K562 (cell line): ENCODE data around the gene TIMM23B. TPM values are rescaled to one million over a fixed set of nuclear protein-coding genes. Genes with fewer than 3 reads are reported as not detected.
A peak's percentile ranks its signal among the peaks of the same experiment; 100 is the strongest.
"Not testable (repeated sequence)": the region's sequence is repeated elsewhere in the genome, so short reads cannot be mapped to it uniquely, and the experiment has no call there.

ENCODE experiments used
- ATAC-seq: fragments of 200-7000 bp; cut with Tn5 transposase; 3 replicates; pipeline ENCODE4 v1.9.1; 2020; ENCODE audit warnings: moderate library complexity
- BruUV-seq: library from RNA; stranded (reverse); fragments of 400-500 nt; replicated peaks from 2 replicates; lab custom pipeline; 2021; lab: Mats Ljungman, UMichigan
- CTCF ChIA-PET: fragments of 300-600 bp; formaldehyde crosslinking; extraction: SDS; loops from one replicate; lab custom pipeline; 2021; ENCODE audit warnings: low intra/inter-chr PET ratio; lab: Yijun Ruan, JAX
- POLR2A ChIA-PET: fragments of 300-600, 350-650 bp; sonication (Branson Sonifier 250); formaldehyde crosslinking; extraction: SDS; loops from one replicate; lab custom pipeline; 2021; ENCODE audit warnings: antibody characterized with exemption, inconsistent platforms; lab: Yijun Ruan, JAX
- DNase-seq, 4 experiments: peaks; one replicate each; pipeline versions ENCODE4 v3.0.0 to v3.0.0-alpha.2; 2011 to 2018; ENCODE audit warnings: low spot score in 3 of 4, mixed read lengths in 3 of 4; ENCODE audit errors: extremely low read depth in 1 of 4
- FAIRE-seq: peaks from 2 replicates; lab custom pipeline; 2011; peaks lifted over from hg19 to GRCh38; lab: Jason Lieb, UNC
- H2AFZ ChIP-seq: 2 replicates; pipeline ENCODE4 v1.6.0; 2011; ENCODE audit warnings: low read depth, low read length, control low read depth, inconsistent platforms
- H3K27ac ChIP-seq: fragments of 200-600 bp; 3 replicates; pipeline ENCODE4 v1.8.0; 2011; ENCODE audit warnings: low read depth, mild to moderate bottlenecking, control low read depth, inconsistent platforms, low read length, moderate library complexity, mixed read lengths; ENCODE audit errors: extremely low read depth
- H3K27me3 ChIP-seq, 2 experiments: fragments of 300-600 bp in 1 of 2; 2 replicates in 1 of 2; 3 replicates in 1 of 2; pipeline versions ENCODE4 v1.6.0 to v1.8.0; 2011; ENCODE audit warnings: inconsistent platforms in 2 of 2, low read length in 2 of 2, mild to moderate bottlenecking in 1 of 2, mixed read lengths in 1 of 2, moderate library complexity in 1 of 2; ENCODE audit not compliant: control insufficient read depth in 2 of 2, insufficient read depth in 2 of 2
- H3K36me3 ChIP-seq: fragments of 300-600 bp; 3 replicates; pipeline ENCODE4 v1.8.0; 2011; ENCODE audit warnings: mild to moderate bottlenecking, low read length, inconsistent platforms; ENCODE audit not compliant: control insufficient read depth, insufficient read depth
- H3K4me1 ChIP-seq, 2 experiments: fragments of 200-600 bp in 1 of 2; replicated peaks in 1 of 2; 2 replicates in 1 of 2; 3 replicates in 1 of 2; pipeline versions ENCODE4 v1.5.1 to v1.8.0; 2011; ENCODE audit warnings: inconsistent platforms in 2 of 2, low read length in 2 of 2, mild to moderate bottlenecking in 1 of 2, mixed read lengths in 1 of 2, moderate library complexity in 1 of 2; ENCODE audit not compliant: control insufficient read depth in 2 of 2, insufficient read depth in 2 of 2
- H3K4me2 ChIP-seq: 2 replicates; pipeline ENCODE4 v1.6.1; 2011; ENCODE audit warnings: low read length, control low read depth, inconsistent platforms, mixed read lengths; ENCODE audit not compliant: insufficient read depth
- H3K4me3 ChIP-seq: fragments of 200-600 bp; sonication (generic), shearing (Covaris generic); 2 replicates; pipeline ENCODE4 v1.5.1; 2016; ENCODE audit warnings: control low read depth, inconsistent platforms
- H3K79me2 ChIP-seq: fragments of 200-600 bp; 3 replicates; pipeline ENCODE4 v1.8.0; 2011; ENCODE audit warnings: low read length, inconsistent platforms; ENCODE audit not compliant: control insufficient read depth, insufficient read depth
- H3K9ac ChIP-seq, 2 experiments: 2 replicates each; pipeline versions ENCODE4 v1.6.0 to v1.6.1; 2011; ENCODE audit warnings: low read depth in 2 of 2, low read length in 2 of 2, control low read depth in 1 of 2, inconsistent platforms in 1 of 2, mild to moderate bottlenecking in 1 of 2, mixed read lengths in 1 of 2; ENCODE audit not compliant: insufficient read depth in 1 of 2
- H3K9me1 ChIP-seq: one replicate; pipeline ENCODE4 v1.6.0; 2011; ENCODE audit warnings: inconsistent platforms, mild to moderate bottlenecking, low read length, moderate library complexity; ENCODE audit not compliant: control insufficient read depth, insufficient read depth
- H3K9me3 ChIP-seq: replicated peaks from 2 replicates; pipeline ENCODE4 v1.5.1; 2011; ENCODE audit warnings: low read depth, low read length, inconsistent platforms; ENCODE audit not compliant: control insufficient read depth, insufficient read depth
- H4K20me1 ChIP-seq: replicated peaks from 2 replicates; pipeline ENCODE4 v1.6.1; 2011; ENCODE audit warnings: low read length, inconsistent platforms, mixed read lengths; ENCODE audit not compliant: control insufficient read depth, insufficient read depth
- CEBPB ChIP-seq: fragments of 450-650 bp; IDR thresholded peaks from 2 replicates; pipeline ENCODE4 v1.6.1; 2016; ENCODE audit warnings: missing genetic modification characterization, missing compliant biosample characterization
- CEBPG ChIP-seq, 3 experiments: fragments of 200-800 bp in 1 of 3; sonication (Bioruptor generic) in 1 of 3; sonication (generic) in 1 of 3; formaldehyde crosslinking in 1 of 3; IDR thresholded peaks in 2 of 3; conservative IDR thresholded peaks in 1 of 3; 2 replicates each; pipeline versions ENCODE4 v1.6.1 to v1.8.0; 2016 to 2022; ENCODE audit warnings: missing compliant biosample characterization in 2 of 3, missing genetic modification characterization in 2 of 3, mild to moderate bottlenecking in 1 of 3, missing genetic modification reagents in 1 of 3
- WGBS: fragments of 100-300 bp; shearing (Covaris generic); methylation state at CpG from one replicate; pipeline ENCODE4 v1.1.6; 2016; ENCODE audit warnings: low coverage, mixed read lengths; ENCODE audit not compliant: insufficient coverage; ENCODE audit errors: missing lambda C conversion rate; 5-methylcytosine and 5-hydroxymethylcytosine counted together
- in situ Hi-C: fragments of 300-500 bp; cut with MboI; formaldehyde crosslinking; loops from 4 replicates; pipeline ENCODE4 v1.15.0; 2018; ENCODE audit warnings: inconsistent platforms, mixed read lengths
- intact Hi-C: fragments of 100-400 bp; cut with micrococcal nuclease; formaldehyde crosslinking; loops from 2 replicates; pipeline ENCODE4 v1.14.2; 2022
- polyA plus RNA-seq, 8 experiments: library from polyadenylated mRNA; depleted of rRNA in 4 of 8; stranded (reverse) in 5 of 8; unstranded in 3 of 8; fragments of >200 nt; fragmentation: Nextera tagmentation in 2 of 8; fragmentation: Illumina TruSeq in 1 of 8; extraction: Ambion mirVana in 2 of 8; extraction: Trizol in 1 of 8; gene quantifications; 2 replicates each; pipeline versions ENCODE4 v1.2.1 to v1.2.3, GENCODE V29; 2011 to 2014; ENCODE audit warnings: inconsistent platforms in 1 of 8, missing spikeins in 1 of 8
- total RNA-seq, 7 experiments: library from RNA; depleted of rRNA in 6 of 7; stranded (reverse); fragments of >200 nt in 6 of 7; fragmentation: Illumina TruSeq in 2 of 7; extraction: Trizol in 2 of 7; gene quantifications; 2 replicates each; pipeline versions ENCODE4 v1.2.1 to v1.2.3, GENCODE V29; 2011 to 2021; ENCODE audit warnings: low replicate concordance in 1 of 7

The TIMM23B gene
- total and polyA plus RNA-seq, 9 of the 15 experiments (the other 6 are each of a cell fraction or from before 2014, with no cell fraction given) = 7.2 to 40.2 (median 24.7) TPM

GRCh38 chr10:49899999-49900398 is 41.9 kb upstream of the TIMM23B start:
- H3K27ac ChIP-seq, in situ Hi-C loops, H3K9me3 ChIP-seq, POLR2A ChIA-PET, H3K4me1 ChIP-seq, CTCF ChIA-PET, H2AFZ ChIP-seq, H3K27me3 ChIP-seq, DNase-seq, H3K79me2 ChIP-seq, H3K9me1 ChIP-seq, intact Hi-C loops, FAIRE-seq, H3K36me3 ChIP-seq, H3K4me2 ChIP-seq, H4K20me1 ChIP-seq, H3K4me3 ChIP-seq, BruUV-seq, H3K9ac ChIP-seq: not testable (repeated sequence)
- peak; percentile 84 for ATAC-seq
- WGBS = no CpG with 5 or more reads among the region's 2 CpGs

GRCh38 chr10:49900406-49900805 is 41.4 kb upstream of the TIMM23B start:
- H3K4me1 ChIP-seq; FAIRE-seq; BruUV-seq; ATAC-seq; intact Hi-C loops; in situ Hi-C loops; H3K9ac ChIP-seq; H3K9me3 ChIP-seq; H3K4me3 ChIP-seq; H3K4me2 ChIP-seq; TF ChIP-seq CEBPG (CRISPR knock-in tag; IDR thresholded peaks at IDR 0.05): not testable (repeated sequence)
- TF ChIP-seq CEBPG (tag; conservative IDR thresholded peaks at IDR 0.05 in 1 of 2, IDR thresholded peaks at IDR 0.05 in 1 of 2) (peak in 1 of 2 experiments; percentile 77; a peak in 2 of 4 replicates), CEBPB (tag) (peak; percentile 77)
- TF ChIP-seq, all 486 proteins: peak for 2; not testable (repeated sequence) for 484
- H3K9me1 ChIP-seq, H3K79me2 ChIP-seq, H3K27me3 ChIP-seq, H3K36me3 ChIP-seq, POLR2A ChIA-PET, DNase-seq, H3K27ac ChIP-seq, CTCF ChIA-PET, H2AFZ ChIP-seq, H4K20me1 ChIP-seq: not testable (repeated sequence)
- 96% methylated on average over 1 of the region's 3 CpGs for WGBS

GRCh38 chr10:49903829-49904228 is 38.0 kb upstream of the TIMM23B start:
- H3K9me3 ChIP-seq, H3K9me1 ChIP-seq, H3K27me3 ChIP-seq, H3K4me1 ChIP-seq, intact Hi-C loops, in situ Hi-C loops, ATAC-seq, H4K20me1 ChIP-seq, H3K36me3 ChIP-seq, DNase-seq, CTCF ChIA-PET, H3K4me2 ChIP-seq, H3K79me2 ChIP-seq, H2AFZ ChIP-seq, BruUV-seq, H3K4me3 ChIP-seq, FAIRE-seq, H3K9ac ChIP-seq, H3K27ac ChIP-seq, POLR2A ChIA-PET: not testable (repeated sequence)
- WGBS = 67% methylated on average over 3 of the region's 3 CpGs
